GM21717 (cell line): ENCODE measurements around the gene FBL.

ENCODE experiments used
- ATAC-seq: cut with Tn5 transposase; IDR thresholded peaks from one replicate; pipeline ENCODE4 v1.9.1; 2021; ENCODE audit warnings: mild to moderate bottlenecking, moderate library complexity; ENCODE audit not compliant: unreplicated experiment

Gene FBL

DNA sequence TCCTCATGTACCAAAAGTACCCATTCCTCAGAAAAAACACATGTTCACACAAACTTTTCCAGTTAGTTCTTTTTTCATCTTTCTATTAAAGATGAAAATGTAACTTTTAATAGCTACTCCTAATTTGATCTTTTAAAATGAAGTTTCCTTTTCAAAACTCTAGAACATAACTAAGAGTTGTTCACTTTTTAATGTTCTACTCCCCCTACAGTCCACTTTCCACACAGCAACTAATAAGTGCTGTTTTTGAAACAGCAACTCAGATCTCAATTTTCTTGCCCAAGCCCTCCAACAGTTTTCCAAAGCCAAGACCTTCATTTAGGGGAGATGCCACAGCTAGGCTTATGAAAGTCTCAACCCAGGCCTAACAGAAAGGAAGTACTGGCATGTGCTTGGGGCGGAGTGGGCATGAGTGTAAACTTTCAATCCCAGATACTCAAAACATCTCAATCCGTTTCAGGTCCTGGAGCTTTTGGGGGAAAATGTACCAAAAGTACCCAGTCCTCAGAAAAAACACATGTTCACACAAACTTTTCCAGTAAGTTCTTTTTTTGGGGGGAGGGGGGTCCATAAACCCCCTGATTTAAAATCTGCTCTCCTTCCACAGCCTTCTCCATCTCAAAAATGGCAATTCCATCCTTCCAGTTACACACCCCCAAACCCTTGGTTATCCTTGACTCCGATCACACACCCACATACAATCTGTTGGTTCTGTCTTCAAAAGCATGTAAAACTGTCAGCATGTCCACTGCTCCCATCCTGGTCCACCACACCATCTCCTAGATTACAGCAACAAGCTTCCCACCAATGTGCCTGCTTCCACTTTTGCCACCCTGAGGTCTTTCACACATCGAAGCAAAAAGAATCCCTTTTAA lies 2.0 kb downstream of the FBL start:
- ATAC-seq = no peak

DNA sequence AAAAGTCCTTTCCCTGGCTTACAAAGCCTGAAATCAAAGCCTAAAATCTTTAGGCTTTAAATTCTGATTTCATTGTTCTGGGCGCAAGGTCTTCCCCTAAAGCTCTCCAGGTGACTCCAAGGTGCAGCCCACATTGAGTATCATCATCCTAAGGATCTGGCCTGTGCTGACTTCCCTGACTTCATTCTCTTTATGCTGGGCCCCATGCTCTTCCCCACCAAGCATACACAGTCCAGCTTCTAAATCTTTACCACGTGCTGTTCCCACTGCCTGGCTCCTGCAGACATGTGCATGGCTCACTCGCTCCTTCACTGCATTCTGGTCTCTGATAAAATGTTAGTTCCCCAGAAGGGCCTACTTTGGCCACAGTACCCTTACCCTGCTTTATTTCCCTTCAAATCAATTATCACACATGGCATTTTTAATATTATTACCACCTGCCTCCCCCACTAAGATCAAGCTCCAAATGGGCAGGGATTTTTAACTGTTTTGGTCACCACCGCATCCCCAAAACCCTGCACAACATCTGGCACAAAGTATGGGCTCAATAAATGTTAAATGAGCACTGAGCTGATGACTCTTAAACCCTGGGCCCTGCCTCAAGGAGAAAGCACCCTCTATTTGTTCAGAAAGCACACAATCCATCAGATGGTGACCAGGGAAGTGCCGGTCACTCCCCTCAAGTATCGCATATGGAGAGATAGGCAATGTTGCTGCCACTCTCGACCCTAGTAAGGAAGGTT lies 3.3 kb downstream of the FBL start:
- ATAC-seq = no peak

DNA sequence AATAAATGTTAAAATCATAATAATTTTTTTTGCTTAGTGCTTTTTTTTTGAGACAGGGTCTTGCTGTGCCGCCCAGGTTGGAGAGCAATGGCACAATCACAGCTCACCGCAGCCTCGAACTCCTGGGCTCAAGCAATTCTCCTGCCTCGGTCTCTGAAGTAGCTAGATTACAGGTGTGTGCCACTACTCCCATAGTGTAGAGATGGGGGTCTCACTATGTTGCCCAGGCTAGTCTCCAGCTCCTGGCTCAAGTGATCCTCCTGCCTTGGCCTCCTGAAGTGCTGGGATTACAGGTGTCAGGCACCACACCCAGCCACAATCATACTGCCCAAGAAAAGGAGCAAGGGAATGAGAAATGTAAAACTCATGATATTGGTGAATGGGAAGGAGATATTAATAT lies 5.1 kb downstream of the FBL start:
- no peak for ATAC-seq

DNA sequence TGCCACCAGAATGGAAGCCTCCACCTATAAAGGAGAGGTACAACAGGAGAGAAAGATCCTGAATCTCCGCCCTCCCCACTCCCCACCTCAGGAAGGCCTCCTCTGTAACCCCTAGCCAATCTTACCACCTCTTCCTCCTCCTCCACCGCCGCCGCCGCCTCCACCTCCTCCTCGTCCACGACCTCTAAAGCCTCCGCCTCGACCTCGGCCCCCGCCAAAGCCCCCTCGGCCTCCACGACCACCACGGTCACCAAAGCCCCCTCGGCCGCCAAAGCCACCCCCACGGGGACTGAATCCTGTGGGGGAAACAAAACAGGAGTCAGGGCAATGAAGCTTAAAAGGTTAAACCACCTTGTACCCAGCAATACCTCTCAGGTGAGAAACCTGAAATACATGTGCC lies 5.7 kb downstream of the FBL start:
- ATAC-seq = no peak

DNA sequence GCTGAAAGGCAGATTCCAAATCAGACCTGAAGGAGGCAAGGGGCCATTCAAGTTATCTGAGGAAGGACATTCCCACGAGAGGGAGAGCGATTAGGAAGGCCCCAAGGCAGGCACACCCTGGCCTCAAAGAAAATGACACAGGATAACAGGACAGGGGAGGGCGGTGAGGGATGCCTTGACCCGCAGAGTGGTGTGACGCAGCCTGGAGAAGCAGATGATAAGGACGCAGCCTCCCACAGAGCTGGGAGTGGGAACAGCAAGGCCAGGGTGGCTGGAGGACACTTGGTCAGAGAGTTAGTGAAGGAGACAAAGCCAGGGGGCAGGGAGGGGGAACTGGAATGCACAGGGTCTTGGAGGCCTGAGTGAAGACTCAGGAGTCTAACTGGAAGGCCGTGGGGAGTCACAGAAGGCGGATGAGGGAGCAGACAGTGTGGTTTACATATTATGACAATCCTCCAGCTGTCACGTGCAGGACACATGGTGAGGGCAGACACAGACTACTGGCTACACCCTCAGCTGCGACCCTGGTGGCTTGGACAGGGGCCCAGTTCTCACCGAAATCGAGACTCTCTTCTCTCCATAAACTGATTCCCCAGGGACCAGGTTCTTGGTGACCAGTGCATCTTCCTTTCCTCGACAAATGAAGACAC lies 6.4 kb downstream of the FBL start:
- no peak for ATAC-seq

DNA sequence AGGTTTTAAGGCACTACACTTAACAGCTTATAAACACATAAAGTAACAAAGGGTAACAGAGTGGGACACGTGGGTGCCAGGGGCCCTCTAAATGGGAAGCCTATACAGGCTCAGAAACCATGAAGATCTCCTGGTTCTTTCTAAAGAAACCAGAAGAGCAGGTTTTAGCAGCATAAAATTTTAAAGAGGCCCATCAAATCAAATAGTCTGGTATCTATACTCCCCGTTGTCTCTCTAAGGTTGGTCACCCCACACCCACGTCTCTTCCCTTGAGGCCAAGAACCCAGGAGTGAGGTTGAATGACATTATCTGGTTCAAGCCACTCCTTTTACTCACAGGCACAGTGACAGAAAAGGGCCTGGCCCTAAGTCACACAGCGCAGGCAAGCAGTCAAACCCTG lies 7.6 kb downstream of the FBL start:
- ATAC-seq = no peak

DNA sequence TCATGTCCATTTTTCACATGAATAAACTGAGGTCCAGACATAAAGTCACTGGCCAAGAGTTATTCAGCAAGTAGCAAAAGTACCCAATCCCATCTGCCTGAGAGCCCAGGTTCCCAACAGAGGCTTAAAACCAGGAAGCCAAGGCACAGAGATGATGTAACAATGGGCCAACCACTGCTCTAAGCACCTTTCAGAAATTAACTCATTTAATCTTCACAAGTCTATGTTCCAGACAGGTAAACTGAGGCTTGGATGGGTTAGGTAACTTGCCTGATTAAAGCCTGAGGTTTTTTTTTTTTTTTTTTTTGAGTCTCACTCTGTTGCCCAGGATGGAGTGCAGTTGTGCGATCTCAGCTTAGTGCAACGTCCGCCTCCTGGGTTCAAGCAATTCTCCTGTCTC lies 8.2 kb downstream of the FBL start:
- ATAC-seq = no peak

DNA sequence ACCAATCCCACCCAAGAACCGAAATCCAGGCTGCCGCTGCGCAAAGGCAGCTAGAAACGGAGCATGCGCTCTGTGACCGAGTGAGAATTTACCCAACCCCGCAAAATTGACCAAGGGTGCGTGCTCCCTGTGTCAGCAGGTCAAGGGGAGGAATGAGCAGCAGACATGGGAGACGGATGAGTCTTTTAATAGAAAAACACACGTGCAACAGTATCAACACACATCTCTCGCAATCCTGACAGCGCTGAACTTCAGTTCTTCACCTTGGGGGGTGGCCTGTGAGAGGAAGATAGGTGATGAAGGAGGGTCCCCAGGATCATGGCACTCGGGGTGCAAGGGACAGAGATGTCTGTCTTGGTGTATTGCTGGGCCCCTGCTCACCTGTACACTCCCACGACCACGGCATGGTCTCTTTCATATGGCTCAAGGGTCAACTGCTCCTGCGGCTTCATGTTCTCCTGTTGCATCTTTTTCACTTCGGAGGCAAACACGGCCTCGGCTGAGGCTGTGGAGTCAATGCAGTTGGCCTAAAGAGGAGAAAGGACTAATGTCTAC lies 11.8 kb downstream of the FBL start:
- ATAC-seq = peak; percentile 14

DNA sequence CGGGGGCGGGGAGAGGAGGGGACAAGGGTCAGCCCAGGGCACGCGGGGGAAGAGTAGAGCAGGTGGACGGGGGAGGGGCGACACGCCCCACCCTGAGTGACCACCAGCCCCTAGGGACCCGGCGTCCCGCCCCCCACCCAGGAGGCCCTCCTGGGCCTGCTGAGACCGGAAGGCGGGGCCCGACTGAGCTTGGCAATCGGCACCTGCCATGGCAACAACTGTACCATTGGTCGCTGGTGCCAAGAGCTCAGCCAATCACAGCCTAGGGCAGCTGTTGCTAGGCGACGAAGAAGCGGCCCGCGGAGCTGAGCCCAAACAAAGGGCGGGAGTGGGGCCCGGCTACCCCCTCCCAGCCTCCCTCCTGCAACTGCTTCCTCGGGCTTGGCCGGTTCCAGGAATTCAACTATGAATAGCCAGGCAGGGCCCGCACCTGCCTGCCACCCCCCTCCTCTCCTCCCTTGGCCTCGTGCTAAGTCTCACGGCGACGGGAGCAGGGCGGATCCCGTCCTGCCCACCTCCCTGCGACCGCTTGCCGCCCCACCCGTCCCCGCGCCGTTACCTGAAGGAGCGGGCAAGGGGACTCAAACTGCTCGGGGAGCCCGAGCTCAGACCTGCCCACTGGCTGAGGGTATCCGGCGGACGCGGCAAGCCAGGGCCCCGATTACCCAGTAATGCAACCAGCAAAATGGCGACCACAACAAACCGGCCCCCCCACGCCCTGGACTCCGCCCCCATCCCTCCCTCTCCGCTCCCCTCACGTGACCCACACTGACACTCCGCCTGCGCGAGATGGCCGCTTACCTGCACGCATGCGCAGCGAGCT lies 12.5 kb downstream of the FBL start, which contains the start of gene DYRK1B:
Gene DYRK1B (minus strand): TSS at position 699 of the 823 bp plus-strand sequence. CDS start 2,295 bp downstream, outside the sequence.
- peak; percentile 65 for ATAC-seq

DNA sequence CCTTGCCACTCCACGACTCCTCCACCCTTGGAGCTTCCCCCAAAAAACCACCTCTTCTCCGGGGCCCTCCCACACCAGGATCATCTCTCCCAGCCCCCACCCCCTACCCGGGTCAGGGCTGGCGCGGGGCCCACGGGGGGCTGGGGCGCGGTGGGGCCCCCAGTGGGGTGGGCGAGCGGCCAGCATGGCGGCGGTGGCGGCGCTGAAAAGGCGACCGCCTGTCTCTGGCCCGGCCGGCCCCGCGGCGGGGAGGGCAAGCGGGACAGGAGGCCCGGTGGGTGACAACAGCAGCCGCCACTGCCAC lies 13.1 kb downstream of the FBL start:
- ATAC-seq = no peak

DNA sequence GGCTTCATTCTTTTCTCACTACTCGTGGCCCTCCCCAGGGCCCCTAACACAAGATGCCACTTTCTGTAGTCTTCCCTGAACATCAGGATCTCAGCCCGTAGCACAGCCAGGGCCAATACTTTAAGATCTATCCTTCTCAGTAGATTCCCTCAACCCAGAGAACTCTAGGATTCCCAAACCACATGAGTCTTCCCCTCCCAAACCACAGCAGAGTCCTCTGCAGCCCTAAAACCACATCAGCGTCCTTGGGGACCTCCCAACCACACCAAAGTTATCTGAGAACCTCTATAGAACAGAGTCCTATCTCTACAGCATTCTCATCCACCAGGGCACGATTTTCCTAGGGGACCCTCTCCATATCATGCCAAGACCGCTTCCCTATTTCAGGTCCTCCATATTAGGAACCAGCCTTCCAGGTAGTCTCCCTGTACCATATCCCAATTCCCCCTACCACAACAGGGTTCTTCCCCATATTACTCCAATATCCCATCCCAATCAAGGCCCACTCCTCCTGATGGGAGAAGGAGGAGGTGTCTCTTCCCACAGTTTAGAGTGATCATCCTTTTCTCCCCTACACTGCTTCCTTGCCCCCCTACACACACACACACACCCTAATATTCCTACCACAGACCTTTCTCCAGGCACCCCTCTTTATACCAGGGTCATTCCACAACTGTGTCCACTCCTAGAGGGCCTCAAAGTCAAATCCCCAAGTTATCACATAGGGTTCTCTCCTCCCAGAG lies 13.7 kb downstream of the FBL start:
- ATAC-seq = no peak

DNA sequence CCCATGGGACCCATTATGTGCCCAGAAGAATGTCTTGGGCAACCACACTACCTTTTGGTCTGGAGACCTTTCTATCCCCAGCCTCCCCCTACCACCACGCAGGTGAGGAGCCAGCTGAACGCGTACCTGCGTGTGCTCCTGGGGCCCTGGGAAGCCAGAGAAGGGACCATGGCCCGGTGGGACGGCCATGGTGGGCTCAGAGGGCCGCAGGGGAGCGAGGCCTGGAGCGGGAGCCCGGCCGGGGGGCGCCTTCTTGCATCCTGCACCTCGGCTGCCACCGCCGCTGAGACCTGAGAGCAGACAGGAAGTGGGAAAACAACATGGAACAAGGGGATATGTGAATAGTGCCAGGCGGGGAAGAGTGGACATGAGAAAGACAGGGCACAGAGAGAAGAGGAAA lies 14.5 kb downstream of the FBL start:
- no peak for ATAC-seq

DNA sequence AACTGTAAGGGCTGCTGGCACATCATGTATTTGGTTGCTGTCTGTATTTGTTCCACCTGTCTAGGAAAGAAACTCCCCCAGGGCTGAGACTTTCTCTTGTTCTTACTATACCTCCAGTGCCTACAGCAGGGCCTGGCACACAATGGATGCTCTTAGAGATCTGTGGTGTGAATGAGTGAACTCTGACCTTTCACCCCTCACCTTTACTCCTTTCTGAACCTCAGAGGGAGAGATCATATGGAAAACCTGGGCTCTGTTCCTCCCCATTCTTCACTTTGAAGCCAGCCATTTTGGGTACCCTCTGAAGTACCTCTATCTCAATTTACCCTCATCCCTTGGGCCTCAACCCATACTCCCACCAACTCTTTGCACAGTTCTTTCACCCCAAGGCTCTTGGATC lies 15.3 kb downstream of the FBL start:
- ATAC-seq = no peak

DNA sequence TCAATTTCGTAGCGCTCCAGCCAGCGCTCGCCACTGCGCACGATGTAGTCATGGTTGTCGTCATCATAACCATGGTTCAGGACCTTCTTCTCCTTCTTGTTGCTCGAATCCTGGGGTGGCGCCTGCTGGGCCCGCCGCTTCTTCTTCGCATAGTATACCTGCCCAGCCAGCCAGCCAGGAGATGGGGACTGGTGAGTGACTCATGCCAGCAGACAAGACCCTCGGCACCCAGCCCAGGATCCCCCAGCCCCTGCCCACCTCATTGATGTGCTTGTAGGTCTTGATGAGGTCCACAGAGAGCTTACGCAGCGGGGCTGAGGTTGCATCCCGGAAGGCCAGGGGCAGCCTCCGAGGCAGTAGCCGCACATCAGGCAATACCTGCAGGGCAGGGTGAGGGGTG lies 15.8 kb downstream of the FBL start:
- ATAC-seq = no peak

DNA sequence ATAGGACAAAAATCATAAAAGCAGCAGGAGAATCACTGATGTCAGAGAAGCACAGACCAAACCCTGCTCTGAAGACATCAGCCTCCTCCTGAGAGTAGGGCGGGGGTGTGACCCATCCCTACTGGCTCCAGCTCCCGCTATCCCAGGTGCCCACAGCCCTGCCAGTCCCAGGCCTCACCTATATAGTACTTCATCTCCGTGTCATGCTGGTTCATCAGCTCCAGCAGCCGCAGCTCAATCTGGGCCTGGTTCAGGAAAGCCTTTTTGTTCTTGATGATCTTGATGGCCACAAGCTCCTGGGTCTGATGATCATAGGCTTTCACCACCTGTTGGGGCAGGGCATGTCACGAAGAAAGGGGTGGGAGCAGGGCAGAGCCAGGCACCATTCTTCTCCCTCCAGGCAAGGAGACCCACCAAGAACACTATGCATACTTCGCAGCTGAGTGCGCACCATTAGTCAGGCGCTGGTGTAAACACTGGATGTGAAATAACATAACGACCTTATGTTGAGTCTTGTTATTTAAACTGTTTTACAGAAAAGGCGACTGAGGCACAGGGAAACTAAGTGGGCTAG lies 16.4 kb downstream of the FBL start:
- ATAC-seq = no peak

DNA sequence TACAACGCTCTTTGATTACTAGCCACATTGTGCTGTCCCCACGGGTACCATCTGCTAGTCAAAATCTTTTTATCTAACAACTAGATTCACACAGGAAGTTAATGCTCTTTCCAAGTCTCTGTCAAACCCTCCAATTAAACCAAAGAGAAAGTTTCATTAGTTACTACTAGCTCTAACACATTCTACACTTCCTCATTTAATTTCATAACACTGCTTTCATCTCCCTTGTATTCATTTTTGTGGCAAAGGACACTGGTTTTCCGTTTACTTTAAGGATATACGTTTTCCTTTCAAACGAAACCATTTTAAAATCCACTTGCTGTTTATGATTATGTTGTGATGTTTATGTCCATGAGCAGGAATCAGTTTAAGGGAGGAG lies 17.5 kb downstream of the FBL start:
- no peak for ATAC-seq

DNA sequence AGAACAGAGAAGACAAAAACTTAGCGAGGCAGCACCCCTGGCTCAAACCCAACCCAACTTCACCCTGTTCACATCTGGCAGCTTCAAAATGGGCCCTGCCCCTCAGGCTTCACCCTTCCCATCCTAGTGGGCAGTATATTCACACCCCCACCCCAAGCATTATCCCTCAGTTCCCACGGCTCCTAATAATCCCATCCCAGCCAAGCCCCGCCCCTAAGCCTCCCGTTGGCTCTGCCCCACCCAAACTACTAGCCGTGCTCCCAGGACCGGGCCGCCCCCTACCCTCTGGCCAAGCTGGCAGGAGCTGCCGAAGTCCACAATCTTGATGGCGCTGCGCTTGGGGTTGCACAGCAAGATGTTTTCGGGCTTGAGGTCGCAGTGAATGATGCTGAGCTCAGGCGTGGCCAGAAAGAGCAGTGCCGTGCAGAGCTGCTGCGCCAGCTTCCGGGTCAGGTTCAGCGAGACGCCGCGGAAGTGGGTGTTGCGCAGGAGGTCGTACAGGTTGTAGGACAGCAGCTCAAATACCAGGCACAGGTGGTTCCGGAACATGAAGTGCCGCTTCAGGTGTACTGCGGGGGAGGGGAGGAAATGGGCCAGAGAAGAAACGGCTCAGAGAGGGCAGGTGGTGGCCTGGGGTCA lies 18.0 kb downstream of the FBL start:
- ATAC-seq = no peak

DNA sequence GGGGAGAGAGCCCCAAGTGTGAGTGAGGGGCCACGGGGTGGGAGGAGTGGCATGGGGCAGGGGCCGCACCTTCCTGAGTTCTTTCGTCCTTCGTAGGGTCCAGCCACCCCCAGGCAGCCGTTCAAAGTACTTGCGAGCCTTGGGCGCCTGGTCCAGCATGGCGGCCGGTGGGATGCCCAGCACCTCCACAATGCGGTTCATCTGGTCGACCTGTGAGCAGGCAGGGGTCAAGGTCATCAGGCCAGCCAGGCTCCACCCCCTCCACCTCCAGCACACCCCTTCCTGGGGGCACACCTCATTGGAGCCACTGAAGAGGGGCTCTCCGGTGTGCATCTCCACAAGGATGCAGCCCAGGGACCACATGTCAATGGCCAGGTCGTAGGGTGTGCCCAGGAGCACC lies 19.0 kb downstream of the FBL start:
- no peak for ATAC-seq

DNA sequence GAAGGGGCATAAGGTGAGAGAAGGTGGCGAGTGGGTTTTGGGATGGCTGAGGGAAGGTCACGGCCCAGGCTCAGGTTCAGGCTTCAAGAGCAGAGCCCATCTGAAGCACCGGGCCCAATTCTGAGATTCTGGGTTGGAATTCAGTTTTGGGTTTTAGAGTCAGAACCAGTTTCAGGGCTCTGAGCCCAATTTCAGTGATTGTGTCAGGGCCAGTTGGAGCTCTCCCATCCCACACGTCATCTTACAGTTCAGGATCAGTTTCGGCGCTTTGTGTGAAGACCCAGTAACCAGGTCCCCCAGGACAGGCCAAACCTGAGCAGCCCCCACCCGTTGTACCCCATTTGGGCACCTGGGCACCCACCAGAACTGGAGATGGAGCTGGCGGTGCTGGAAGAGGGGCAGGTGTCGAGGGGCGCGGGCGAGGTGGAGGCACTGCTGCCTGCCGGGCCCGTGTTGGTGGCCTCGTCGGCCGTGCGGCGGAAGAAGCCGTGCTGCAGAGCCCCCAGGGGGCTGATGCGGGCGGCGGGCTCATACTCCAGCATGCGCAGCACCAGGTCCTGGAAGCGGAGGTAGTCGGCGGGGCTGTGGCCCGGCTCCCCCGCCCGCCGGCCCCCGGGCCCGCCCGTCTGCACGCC lies 19.8 kb downstream of the FBL start:
- ATAC-seq = no peak
